GM23248 (cell line): ENCODE data around the gene ASIC5. TPM values are rescaled to one million over a fixed set of nuclear protein-coding genes. Genes with fewer than 3 reads are reported as not detected.

Experiments
- DNase-seq: peaks from one replicate; pipeline ENCODE4 v3.0.0-alpha.2; 2015
- H2AFZ ChIP-seq: fragments of 200-600 bp; sonication (generic); 2 replicates; pipeline ENCODE4 v1.6.1; 2016; ENCODE audit warnings: antibody characterized with exemption
- H3F3A ChIP-seq: fragments of 200-600 bp; sonication (generic); 2 replicates; pipeline ENCODE4 v1.6.1; 2016; ENCODE audit warnings: mild to moderate bottlenecking, antibody characterized with exemption, mixed run types; ENCODE audit not compliant: insufficient read depth
- H3K27ac ChIP-seq: fragments of 200-600 bp; sonication (generic); 2 replicates; pipeline ENCODE4 v1.5.1; 2016; ENCODE audit warnings: mild to moderate bottlenecking
- H3K27me3 ChIP-seq: fragments of 200-600 bp; sonication (generic); replicated peaks from 2 replicates; pipeline ENCODE4 v1.6.1; 2016; ENCODE audit warnings: mild to moderate bottlenecking; ENCODE audit not compliant: insufficient read depth
- H3K36me3 ChIP-seq: fragments of 200-600 bp; sonication (generic); 2 replicates; pipeline ENCODE4 v1.6.1; 2016; ENCODE audit warnings: low read depth, mild to moderate bottlenecking
- H3K4me1 ChIP-seq: fragments of 200-600 bp; sonication (generic); 2 replicates; pipeline ENCODE4 v1.6.1; 2016; ENCODE audit warnings: mild to moderate bottlenecking; ENCODE audit not compliant: insufficient read depth
- H3K4me2 ChIP-seq: fragments of 200-600 bp; sonication (generic); one replicate; pipeline ENCODE4 v1.6.1; 2016; ENCODE audit warnings: mild to moderate bottlenecking; ENCODE audit not compliant: unreplicated experiment
- H3K4me3 ChIP-seq: fragments of 200-600 bp; sonication (generic); 2 replicates; pipeline ENCODE4 v1.5.1; 2016; ENCODE audit warnings: mild to moderate bottlenecking
- H3K79me2 ChIP-seq: fragments of 200-600 bp; sonication (generic); 2 replicates; pipeline ENCODE4 v1.6.1; 2016; ENCODE audit warnings: mild to moderate bottlenecking; ENCODE audit not compliant: insufficient read depth
- H3K9ac ChIP-seq: fragments of 200-600 bp; sonication (generic); 2 replicates; pipeline ENCODE4 v1.6.1; 2016; ENCODE audit warnings: mild to moderate bottlenecking
- H3K9me2 ChIP-seq: fragments of 200-600 bp; sonication (generic); 2 replicates; pipeline ENCODE4 v1.6.1; 2016; ENCODE audit warnings: mixed run types, mild to moderate bottlenecking, moderate library complexity; ENCODE audit not compliant: insufficient read depth
- H3K9me3 ChIP-seq: fragments of 200-600 bp; sonication (generic); one replicate; pipeline ENCODE4 v1.6.1; 2017; ENCODE audit warnings: low read depth
- H4K20me1 ChIP-seq: fragments of 200-600 bp; sonication (generic); 2 replicates; pipeline ENCODE4 v1.6.0; 2016; ENCODE audit not compliant: insufficient read depth
- EZH2 ChIP-seq: fragments of 200-600 bp; sonication (generic); IDR thresholded peaks from 2 replicates; pipeline ENCODE4 v1.6.1; 2018; ENCODE audit warnings: antibody characterized with exemption, mild to moderate bottlenecking; ENCODE audit not compliant: insufficient read depth, poor library complexity, severe bottlenecking
- EZH2phosphoT487 ChIP-seq: fragments of 200-600 bp; sonication (generic); IDR thresholded peaks from 2 replicates; pipeline ENCODE4 v1.6.1; 2018; ENCODE audit warnings: antibody characterized with exemption, moderate library complexity, mild to moderate bottlenecking, low read depth; ENCODE audit not compliant: insufficient read depth
- WGBS, 2 experiments: methylation state at CpG; one replicate each; pipeline ENCODE4 v1.1.6; 2015 to 2017; ENCODE audit warnings: low lambda C conversion rate in 2 of 2, low coverage in 1 of 2; ENCODE audit errors: missing lambda C conversion rate in 2 of 2; 5-methylcytosine and 5-hydroxymethylcytosine counted together
- in situ Hi-C: fragments of 300-500 bp; cut with MboI; formaldehyde crosslinking; loops from 2 replicates; pipeline ENCODE4 v1.15.0; 2020
- polyA plus RNA-seq: library from polyadenylated mRNA; unstranded; fragments of >200 nt; fragmentation: Nextera tagmentation; extraction: Ambion mirVana; gene quantifications from 2 replicates; pipeline ENCODE4 v1.2.1, GENCODE V29; 2016
- total RNA-seq: library from RNA; depleted of rRNA; stranded (reverse); fragments of >200 nt; shearing (Covaris generic); gene quantifications from 2 replicates; pipeline ENCODE4 v1.2.3, GENCODE V29; 2014

ASIC5 gene
- total and polyA plus RNA-seq, 2 experiments from 2014 or later, result not detected

DNA sequence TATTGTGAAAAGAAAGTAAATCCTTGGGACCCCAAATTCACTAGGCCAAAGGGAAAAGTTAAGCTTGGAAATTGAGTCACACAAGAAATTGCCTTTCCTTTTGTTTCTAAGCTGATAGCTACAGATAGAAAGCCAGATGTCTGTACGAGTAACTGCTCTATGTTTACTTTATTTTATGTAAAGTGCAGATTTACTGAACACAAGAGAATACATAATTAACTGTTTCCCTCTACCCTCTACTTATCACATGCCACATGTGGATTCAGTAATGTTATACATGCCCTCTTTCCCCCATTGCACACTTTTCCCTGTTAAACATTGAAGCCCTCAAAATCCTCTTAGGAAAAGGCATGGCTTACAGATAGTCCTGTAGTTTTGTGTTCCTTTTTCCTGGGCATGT is 21.0 kb upstream of the ASIC5 start:
- TF ChIP-seq EZH2 (no peak), EZH2phosphoT487 (no peak)
- Histone ChIP-seq H3K36me3 (no peaks in the 10 kb centered on the region), H2AFZ (no peak overlapping the region), H3K9ac (no peak overlapping the region), H3K27ac (no peak overlapping the region), H4K20me1 (no peaks in the 10 kb centered on the region), H3F3A (peaks cover 4% of the 10 kb centered on the region), H3K4me1 (peaks cover 12% of the 10 kb centered on the region), H3K27me3 (no peaks in the 10 kb centered on the region), H3K4me3 (no peak overlapping the region), H3K4me2 (no peak overlapping the region), H3K9me2 (no peaks in the 10 kb centered on the region), H3K79me2 (no peaks in the 10 kb centered on the region), H3K9me3 (no peaks in the 10 kb centered on the region)
- WGBS, 2 experiments, result 63 to 67% methylated on average over 1 of the region's 1 CpG
- in situ Hi-C loops, result no loop called here
- no peak for DNase-seq

DNA sequence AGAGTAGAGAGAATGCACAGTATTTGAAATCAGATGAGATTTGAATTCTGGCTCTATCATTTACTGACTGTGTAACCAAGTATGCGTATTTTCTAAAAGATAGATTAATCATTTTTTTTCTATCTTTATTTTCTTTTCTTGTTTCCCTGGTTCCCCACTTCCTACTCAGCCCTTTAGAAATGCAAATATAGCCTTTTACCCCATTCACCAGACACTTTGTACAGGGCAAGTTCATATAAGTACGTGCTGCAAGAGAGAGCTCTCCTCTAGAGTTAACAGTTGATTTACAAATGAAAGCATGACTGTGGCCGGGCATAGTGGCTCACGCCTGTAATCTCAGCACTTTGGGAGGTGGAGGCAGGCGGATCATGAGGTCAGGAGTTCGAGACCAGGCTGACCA is 19.6 kb upstream of the ASIC5 start:
- no peaks in the 10 kb centered on the region for H3K79me2 ChIP-seq
- in situ Hi-C loops, result no loop called here
- WGBS, 2 experiments, result 47 to 52% methylated on average over 6 of the region's 6 CpGs
- no peak overlapping the region for H3K4me3 ChIP-seq
- H3K4me2 ChIP-seq, result no peak overlapping the region
- no peaks in the 10 kb centered on the region for H3K9me2 ChIP-seq
- TF ChIP-seq EZH2phosphoT487, result no peak
- TF ChIP-seq EZH2, result no peak
- no peak for DNase-seq
- peaks cover 4% of the 10 kb centered on the region for H3F3A ChIP-seq
- H3K36me3 ChIP-seq, result no peaks in the 10 kb centered on the region
- no peak overlapping the region for H3K27ac ChIP-seq
- H3K9me3 ChIP-seq, result no peaks in the 10 kb centered on the region
- H2AFZ ChIP-seq, result no peak overlapping the region
- H3K4me1 ChIP-seq, result peaks cover 12% of the 10 kb centered on the region
- H3K9ac ChIP-seq, result no peak overlapping the region
- H3K27me3 ChIP-seq, result no peaks in the 10 kb centered on the region
- H4K20me1 ChIP-seq, result no peaks in the 10 kb centered on the region

DNA sequence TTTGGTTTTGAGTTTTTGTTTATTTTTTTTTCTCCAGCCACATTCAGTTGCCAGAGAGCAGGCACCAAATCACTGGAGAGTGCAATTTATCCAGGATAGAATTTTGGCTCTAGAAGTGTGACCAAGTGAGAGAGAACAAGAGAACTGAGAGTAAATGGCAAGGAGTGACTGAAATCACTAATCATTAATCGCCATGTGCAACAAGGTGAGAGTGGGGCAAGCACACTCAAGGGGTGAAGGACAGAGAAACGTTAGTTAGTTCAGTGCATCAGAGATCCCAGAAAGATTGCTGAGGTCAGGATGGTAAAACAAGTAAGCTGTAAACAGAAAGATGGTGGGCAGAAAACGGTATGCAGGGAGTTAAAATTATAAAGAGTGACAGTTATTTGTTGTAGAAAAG is 17.8 kb upstream of the ASIC5 start:
- Histone ChIP-seq H3K9me2 (no peaks in the 10 kb centered on the region), H3K9ac (no peak overlapping the region), H4K20me1 (no peaks in the 10 kb centered on the region), H3K27ac (no peak overlapping the region), H3K4me1 (peaks cover under 1% of the 10 kb centered on the region), H3K27me3 (no peaks in the 10 kb centered on the region), H2AFZ (no peak overlapping the region), H3K9me3 (no peaks in the 10 kb centered on the region), H3K4me2 (no peak overlapping the region), H3K4me3 (no peak overlapping the region), H3K36me3 (no peaks in the 10 kb centered on the region), H3F3A (peaks cover 1% of the 10 kb centered on the region), H3K79me2 (no peaks in the 10 kb centered on the region)
- 50 to 51% methylated on average over 3 of the region's 3 CpGs for WGBS, 2 experiments
- TF ChIP-seq EZH2phosphoT487, result no peak
- TF ChIP-seq EZH2, result no peak
- DNase-seq, result no peak
- in situ Hi-C loops, result no loop called here

DNA sequence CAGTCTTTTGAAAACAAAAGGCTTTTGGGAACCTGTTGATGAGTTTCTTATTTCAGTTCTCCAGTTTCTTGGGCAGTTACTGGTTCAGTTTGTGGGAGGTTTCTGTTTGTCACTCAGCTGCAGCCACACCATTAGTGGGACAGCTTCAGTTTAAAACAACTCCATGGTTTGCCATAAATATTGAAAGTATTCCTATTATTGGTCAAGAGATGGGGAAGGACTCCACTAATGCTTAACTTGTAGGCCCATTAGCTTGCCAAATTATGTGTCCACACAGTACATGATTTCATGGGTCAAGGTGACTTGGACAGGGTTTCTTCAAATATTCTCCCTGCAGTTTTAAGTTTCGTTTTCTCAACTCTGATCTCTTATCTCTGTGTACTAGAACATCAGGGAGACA is 15.5 kb upstream of the ASIC5 start:
- Histone ChIP-seq H3K27me3 (no peaks in the 10 kb centered on the region), H3K9me3 (no peaks in the 10 kb centered on the region), H2AFZ (no peak overlapping the region), H3K4me3 (no peak overlapping the region), H3F3A (no peaks in the 10 kb centered on the region), H3K9me2 (no peaks in the 10 kb centered on the region), H3K79me2 (no peaks in the 10 kb centered on the region), H3K4me1 (no peaks in the 10 kb centered on the region), H3K27ac (no peak overlapping the region), H4K20me1 (no peaks in the 10 kb centered on the region), H3K36me3 (no peaks in the 10 kb centered on the region), H3K4me2 (no peak overlapping the region), H3K9ac (no peak overlapping the region)
- in situ Hi-C loops, result no loop called here
- TF ChIP-seq EZH2phosphoT487, result no peak
- no peak for TF ChIP-seq EZH2
- no peak for DNase-seq
- WGBS, 2 experiments, result 11 to 31% methylated on average over 1 of the region's 1 CpG

DNA sequence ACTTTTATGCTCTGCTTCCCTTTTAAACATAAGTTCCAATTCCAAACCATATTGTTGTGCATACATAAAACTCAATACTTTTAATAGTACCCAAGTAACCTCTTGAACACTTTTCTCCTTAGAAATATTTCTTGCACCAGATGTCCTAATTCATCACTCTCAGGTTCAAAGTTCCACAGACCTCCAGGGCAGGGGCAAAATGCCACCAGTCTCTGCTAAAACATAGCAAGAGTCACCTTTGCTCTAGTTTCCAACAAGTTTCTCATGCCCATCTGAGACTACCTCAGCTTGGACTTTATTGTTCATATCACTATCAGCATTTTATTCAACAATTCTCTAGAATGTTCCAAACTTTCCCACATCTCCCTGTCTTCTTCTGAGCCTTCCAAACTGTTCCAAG is 13.7 kb upstream of the ASIC5 start:
- H3K9me2 ChIP-seq, result no peaks in the 10 kb centered on the region
- H3K27me3 ChIP-seq, result no peaks in the 10 kb centered on the region
- in situ Hi-C loops, result no loop called here
- no peak overlapping the region for H2AFZ ChIP-seq
- H3K4me1 ChIP-seq, result no peaks in the 10 kb centered on the region
- no peaks in the 10 kb centered on the region for H3K9me3 ChIP-seq
- TF ChIP-seq EZH2 (no peak), EZH2phosphoT487 (no peak)
- H3K9ac ChIP-seq, result no peak overlapping the region
- H3K4me2 ChIP-seq, result no peak overlapping the region
- H3K27ac ChIP-seq, result no peak overlapping the region
- no peaks in the 10 kb centered on the region for H3F3A ChIP-seq
- H3K36me3 ChIP-seq, result no peaks in the 10 kb centered on the region
- no peak overlapping the region for H3K4me3 ChIP-seq
- H4K20me1 ChIP-seq, result no peaks in the 10 kb centered on the region
- DNase-seq, result no peak
- H3K79me2 ChIP-seq, result no peaks in the 10 kb centered on the region
